HG03378 (cell line): Measurements from ENCODE around the gene HACE1.
A peak's percentile ranks its signal among the peaks of the same experiment; 100 is the strongest.
"Not testable (repeated sequence)": the region's sequence is repeated elsewhere in the genome, so short reads cannot be mapped to it uniquely, and the experiment has no call there.

Source experiments
- ATAC-seq: cut with Tn5 transposase; IDR thresholded peaks from one replicate; pipeline ENCODE4 v1.9.1; 2021; ENCODE audit warnings: mild to moderate bottlenecking, moderate library complexity; ENCODE audit not compliant: unreplicated experiment

Gene HACE1

DNA sequence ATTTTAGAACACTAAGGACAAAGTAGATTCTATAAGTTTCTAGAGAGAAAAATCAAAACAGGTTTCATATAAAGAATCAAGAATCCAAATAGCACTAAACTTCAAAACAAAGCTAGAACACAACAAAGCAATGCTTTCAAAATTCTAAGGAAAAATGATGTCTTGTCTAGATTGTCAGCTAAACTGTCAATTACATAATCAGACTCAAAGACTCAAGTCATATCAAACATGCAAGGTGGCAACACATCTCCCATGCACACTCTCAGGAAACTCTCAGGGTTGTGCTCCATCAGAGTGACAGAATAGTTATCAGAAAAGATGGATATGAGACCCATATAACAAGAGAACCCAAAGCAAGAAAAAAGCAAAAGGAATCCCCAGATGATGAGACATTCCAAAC is 23.9 kb downstream of the HACE1 start:
- ATAC-seq, result no peak

DNA sequence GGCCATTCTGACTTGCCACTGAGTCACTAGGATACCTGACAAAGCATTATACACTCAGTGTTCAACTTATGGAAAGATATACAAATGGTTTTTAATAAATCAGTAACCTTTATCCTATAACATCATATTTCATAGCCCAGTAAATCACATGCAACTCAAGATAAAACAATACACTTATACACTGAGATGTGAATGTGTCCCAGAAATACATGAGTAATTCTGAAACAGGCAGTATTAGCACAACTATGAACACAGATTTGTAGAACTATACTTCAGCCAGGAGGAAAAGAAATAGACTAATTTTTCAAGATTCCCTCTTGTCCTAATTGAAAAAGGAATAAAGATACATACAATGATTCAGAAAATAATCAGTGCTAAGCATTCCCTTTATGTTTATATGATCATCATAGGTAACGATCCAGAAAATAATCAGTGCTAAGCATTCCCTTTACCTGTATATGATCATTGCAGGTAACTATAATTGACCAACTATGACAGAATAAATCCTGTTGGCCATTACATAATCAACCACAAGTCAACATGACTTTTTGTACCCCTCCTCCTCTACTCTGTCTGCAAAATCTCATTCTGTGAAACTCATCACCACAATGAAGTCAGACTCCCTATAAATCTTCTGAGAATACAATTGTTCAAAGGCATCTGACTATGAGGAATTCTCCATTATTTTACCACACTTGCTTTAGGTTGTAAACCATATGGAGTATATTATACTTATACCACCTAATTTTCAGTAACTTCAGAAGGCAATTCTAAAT is 30.3 kb downstream of the HACE1 start:
- no peak for ATAC-seq

- no peak for ATAC-seq
Observed at GRCh38 chr6:104828478-104828877, 31.2 kb downstream of the HACE1 start.

GRCh38 chr6:104820820-104821219 is 38.9 kb downstream of the HACE1 start:
- ATAC-seq, result not testable (repeated sequence)

DNA sequence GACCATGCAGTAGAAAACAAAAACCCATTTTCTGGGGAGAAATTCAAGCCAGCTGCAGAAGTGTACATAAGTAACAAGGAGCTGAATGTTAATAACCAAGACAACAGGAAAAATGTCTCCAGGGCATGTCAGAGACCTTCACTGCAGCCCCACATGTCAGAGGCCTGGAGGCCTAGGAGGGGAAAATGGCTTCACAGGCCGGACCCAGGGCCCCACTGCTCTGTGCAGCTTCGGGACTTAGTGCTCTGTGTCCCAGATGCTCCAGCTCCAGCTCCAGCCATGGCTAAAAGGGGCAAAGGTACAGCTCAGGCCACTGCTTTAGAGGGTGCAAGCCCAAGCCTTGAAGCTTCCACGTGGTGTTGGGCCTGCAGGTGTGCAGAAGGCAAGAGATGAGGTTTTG is 43.6 kb downstream of the HACE1 start:
- ATAC-seq, result no peak

DNA sequence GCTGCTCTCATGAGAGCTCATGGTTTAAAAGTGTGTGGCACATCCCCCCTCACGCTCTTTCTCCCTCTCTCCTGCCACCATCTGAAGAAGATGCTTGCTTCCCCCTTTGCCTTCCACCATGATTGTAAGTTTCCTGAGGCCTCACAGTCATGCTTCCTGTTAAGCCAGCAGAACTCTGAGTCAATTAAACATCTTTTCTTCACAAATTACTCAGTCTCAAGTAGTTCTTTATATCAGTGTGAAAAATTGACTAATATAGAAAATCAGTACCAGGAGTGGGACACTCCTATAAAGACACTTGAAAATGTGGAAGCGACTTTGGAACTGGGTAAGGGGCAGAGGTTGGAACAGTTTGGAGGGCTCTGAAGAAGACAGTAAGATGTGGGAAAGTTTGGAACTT is 45.0 kb downstream of the HACE1 start:
- ATAC-seq, result no peak

GRCh38 chr6:104813552-104813951 is 46.2 kb downstream of the HACE1 start:
- ATAC-seq, result no peak

GRCh38 chr6:104809116-104809515 is 50.6 kb downstream of the HACE1 start:
- ATAC-seq, result no peak

- ATAC-seq, result not testable (repeated sequence)
Observed at GRCh38 chr6:104805335-104805734, 54.4 kb downstream of the HACE1 start.

- ATAC-seq, result no peak
Observed at GRCh38 chr6:104799134-104799657, 60.5 kb downstream of the HACE1 start.

DNA sequence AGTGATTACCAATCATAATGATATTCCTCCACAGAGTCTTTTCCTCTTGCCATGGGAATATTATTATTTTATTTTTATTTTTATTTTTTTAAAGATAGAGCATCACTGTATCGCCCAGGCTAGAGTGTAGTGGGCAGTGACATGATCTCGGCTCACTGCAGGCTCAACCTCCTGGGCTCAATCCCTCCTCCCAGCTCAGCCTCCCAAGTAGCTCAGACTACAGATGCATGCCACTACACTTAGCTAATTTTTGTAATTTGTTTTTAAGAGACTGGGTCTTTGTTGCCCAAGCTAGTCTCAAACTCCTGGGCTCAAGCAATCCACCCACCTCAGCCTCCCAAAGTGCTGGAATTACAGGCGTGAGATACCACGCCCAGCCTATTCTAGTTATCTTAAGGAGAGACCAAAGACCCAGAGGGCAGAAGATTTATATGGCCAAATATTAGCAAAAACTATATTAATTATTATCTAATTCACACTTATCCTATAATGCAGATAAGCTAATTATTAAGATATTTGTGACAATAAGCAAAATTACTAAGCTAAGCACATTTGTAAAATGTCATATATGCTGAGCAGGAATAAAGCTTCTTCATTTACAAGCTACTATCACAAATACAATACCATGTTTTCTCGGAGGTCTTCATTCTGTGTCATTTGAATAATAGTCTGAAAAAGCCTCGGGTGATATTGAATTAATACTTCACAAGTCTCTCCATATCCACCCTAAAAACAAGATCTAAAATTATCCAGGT is 63.5 kb downstream of the HACE1 start:
- ATAC-seq, result no peak

DNA sequence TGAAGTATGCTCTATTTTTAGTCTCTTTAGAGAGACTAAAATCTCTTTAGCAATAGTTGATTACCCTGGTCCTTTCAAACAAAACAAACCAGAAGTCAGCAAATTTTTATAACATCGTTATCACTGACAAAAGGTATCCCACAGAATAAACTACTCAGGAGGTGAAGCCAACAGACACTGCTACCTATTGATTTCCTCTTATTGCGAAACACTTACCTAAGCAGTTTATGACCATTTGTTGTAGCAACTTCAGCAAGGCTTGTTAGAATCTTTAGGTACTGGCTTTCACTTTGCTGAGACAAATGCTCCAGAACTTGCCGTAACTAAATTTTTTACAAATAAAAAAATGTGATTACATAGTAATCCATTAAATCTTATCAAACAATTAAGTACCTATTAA is 64.4 kb downstream of the HACE1 start:
- ATAC-seq, result no peak

- peak; percentile 88 for ATAC-seq
Observed at GRCh38 chr6:104789770-104790190, 69.9 kb downstream of the HACE1 start.

DNA sequence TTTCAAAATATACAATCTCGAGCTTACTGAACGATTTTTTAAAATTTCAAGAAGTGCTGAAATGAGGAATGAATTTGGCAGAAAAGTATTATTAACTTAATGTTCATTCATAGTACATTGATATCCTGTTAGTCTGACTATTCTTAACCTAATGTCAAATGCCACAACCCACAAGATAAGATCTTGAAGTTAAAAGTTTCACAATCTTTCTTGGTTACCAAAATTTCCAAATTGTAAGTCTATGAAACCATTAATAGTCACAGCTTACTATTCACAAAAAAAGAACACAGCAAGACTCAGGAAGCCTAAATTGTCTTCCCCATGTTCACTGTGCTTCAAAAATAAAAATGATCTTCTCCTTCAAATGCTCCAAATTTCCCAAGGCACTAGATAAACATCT is 71.3 kb downstream of the HACE1 start:
- no peak for ATAC-seq

DNA sequence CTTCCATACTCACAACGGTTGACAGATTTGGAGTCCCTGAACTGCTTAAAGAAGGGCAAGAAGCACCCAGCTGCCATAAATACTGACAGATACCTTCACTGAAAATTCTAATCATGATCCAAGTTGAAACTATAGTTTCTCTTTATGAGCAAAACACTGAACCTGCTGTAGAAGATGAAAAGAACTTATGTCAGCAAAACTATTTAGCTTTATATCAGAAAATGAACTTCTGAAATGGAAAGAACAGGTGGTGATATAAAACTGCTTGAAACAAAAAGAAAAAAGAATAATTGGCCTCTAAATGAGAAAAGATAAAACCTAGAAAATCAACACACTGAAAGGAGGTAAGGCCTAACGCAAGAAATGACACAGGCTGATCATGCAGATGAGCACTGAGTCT is 72.4 kb downstream of the HACE1 start:
- no peak for ATAC-seq

- no peak for ATAC-seq
Observed at GRCh38 chr6:104784884-104785283, 74.8 kb downstream of the HACE1 start.

DNA sequence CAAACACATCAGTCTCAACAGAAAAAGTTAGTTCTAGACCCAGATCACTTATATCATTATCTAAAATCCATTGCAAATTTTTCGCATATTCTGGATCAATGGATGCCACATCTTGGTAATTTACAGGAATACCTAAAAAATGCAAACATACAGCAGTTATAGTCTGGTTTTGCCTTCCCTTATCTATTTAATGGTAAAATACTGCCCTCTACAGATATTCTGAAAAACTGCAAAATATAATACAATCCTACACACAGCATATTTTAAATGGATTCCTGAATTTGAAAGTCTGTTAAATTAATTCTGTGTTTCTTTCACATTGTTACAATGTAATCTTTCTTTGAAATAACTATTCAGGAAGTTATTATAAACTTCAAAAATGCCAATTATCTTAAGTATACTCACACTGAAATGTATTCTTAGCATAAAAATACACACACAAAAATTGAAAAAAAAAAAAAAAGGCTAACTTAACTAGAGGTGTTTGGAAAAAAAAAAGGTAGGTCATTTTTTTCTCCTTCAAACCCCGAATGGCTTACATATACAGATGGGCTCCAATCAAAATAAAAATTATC is 88.4 kb downstream of the HACE1 start:
- peak; percentile 81 for ATAC-seq

DNA sequence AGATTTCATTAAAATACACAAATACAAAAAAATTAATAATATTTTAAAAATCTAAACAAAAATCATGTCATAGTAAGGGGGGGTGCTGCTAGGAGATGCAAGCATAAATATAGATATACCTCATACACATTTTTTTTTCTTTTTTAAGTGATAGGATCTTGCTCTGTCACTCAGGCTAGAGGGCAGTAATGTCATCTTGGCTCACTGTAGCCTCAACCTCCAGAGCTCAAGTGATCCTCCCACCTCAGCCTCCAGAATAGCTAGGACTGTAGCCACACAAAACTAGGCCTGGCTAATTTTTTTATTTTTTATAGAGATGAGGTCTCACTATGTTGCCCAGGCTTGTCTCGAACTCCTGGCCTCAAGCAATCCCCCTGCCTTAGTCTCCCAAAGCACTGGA is 90.8 kb downstream of the HACE1 start:
- no peak for ATAC-seq

DNA sequence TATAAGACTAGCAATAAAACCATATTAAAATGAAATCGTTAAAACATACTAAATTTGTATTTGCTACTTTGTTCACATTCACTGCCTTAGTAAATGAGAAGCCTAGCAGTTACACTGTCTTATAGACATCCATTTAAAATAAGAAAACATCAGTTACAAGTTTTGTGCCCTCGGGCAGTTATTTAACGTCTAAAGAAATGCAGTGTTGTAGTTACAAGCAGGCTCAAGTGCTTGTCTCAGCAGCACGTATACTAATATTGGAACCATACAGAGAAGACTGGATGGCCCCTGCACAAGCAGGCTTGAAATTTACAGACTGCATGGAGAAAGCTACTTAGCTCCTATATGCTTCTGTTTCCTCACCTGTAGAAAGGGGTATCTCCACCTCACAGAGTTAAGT is 93.1 kb downstream of the HACE1 start:
- no peak for ATAC-seq

GRCh38 chr6:104754788-104755409 is 104.8 kb downstream of the HACE1 start:
- ATAC-seq, result no peak

DNA sequence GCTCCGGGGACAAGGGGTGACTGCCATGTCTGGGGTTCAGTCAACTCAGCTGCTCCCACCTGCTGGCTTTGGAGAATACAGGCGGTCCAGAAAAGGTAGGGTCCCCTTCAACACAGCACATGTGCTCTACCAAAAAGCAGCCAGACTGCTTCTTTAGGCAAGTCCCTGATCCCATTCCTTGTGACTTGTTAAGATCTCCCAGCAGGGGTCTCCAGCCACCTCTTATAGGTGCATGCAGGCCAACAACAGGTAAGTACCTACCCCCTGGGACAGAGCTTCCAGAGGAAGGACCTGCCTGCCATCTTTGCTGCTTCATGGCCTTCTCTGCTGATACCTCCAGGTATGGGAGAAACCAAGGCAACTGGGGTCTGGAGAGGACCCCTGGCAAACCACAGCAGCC is 106.5 kb downstream of the HACE1 start:
- no peak for ATAC-seq
